Measurements from ENCODE around the gene PNLIPRP3. TPM values are rescaled to one million over a fixed set of nuclear protein-coding genes. Genes with fewer than 3 reads are reported as not detected.

The PNLIPRP3 gene
- total and polyA plus RNA-seq, 2 donors (not counting 3 experiments of a cell fraction or from before 2014, with no cell fraction given) = not detected

- POLR2A ChIA-PET = no interaction called here
- intact Hi-C loops (cut with micrococcal nuclease) (no loop called here), dilution Hi-C loops (cut with MboI; ENCODE audit: extremely low pct_ligation_motif_present, low sequenced_read_pairs) (no loop called here)
- Histone ChIP-seq H3K9me1 (replicated peaks; ENCODE audit: control insufficient read depth, extremely low read depth, insufficient read depth, low read length) (no peaks in the 10 kb centered on the region), H3K4me2 (ENCODE audit: insufficient read depth, low read length) (no peak overlapping the region), H3K27ac (ENCODE audit: insufficient read depth, low read depth, low read length) (no peak overlapping the region), H3K9ac (replicated peaks; ENCODE audit: extremely low read depth, insufficient read depth, low read length) (no peak overlapping the region), H3K79me2 (ENCODE audit: control insufficient read depth, insufficient read depth, low read length) (no peaks in the 10 kb centered on the region), H3K4me3 (replicated peaks in 1 of 3; ENCODE audit: insufficient read depth in 1 of 3, low read depth in 1 of 3, low read length in 3 of 3) (no peak overlapping the region), H3K36me3 (ENCODE audit: control insufficient read depth in 2 of 2, extremely low read depth in 1 of 2, insufficient read depth in 2 of 2, low read length in 2 of 2) (no peaks in the 10 kb centered on the region), H2AFZ (ENCODE audit: low read depth, low read length) (no peak overlapping the region), H3K27me3 (ENCODE audit: control insufficient read depth in 2 of 2, insufficient read depth in 2 of 2, low read length in 2 of 2) (no peaks in the 10 kb centered on the region), H3K9me3 (replicated peaks; ENCODE audit: control insufficient read depth, insufficient read depth, low read length) (no peaks in the 10 kb centered on the region), H3K4me1 (ENCODE audit: control insufficient read depth, extremely low read depth, insufficient read depth, low read length) (no peaks in the 10 kb centered on the region), H4K20me1 (replicated peaks; ENCODE audit: control insufficient read depth, extremely low read depth, insufficient read depth, low read length) (no peaks in the 10 kb centered on the region)
- BruUV-seq (replicated peaks) = no TSS peak
- TF ChIP-seq MAX (IDR thresholded peaks at IDR 0.05; ENCODE audit: insufficient read depth, insufficient read length) (no peak), MYC (IDR thresholded peaks at IDR 0.05; ENCODE audit: low read depth, low read length) (no peak), CTCF (IDR thresholded peaks at IDR 0.05; ENCODE audit: extremely low read depth in 1 of 2, insufficient read depth in 1 of 2, low read depth in 1 of 2, low read length in 2 of 2) (no peak), POLR2A (IDR thresholded peaks at IDR 0.05; ENCODE audit: low read depth, low read length) (no peak), POLR2AphosphoS5 (IDR thresholded peaks at IDR 0.05; ENCODE audit: insufficient read depth, low read depth, low read length) (no peak), FOS (IDR thresholded peaks at IDR 0.05; ENCODE audit: borderline replicate concordance, insufficient read depth, low read length) (no peak), EZH2 (IDR thresholded peaks at IDR 0.05; ENCODE audit: borderline replicate concordance, low read depth, low read length, severe bottlenecking) (no peak), JUN (IDR thresholded peaks at IDR 0.05; ENCODE audit: borderline replicate concordance, insufficient read depth, insufficient read length, low read depth) (no peak), GATA2 (IDR thresholded peaks at IDR 0.05; ENCODE audit: insufficient read depth, insufficient read length, low read depth, low read length) (no peak)
- DNase-seq (ENCODE audit: low read depth, low spot score) (no peak), FAIRE-seq (no peak)
- CTCF ChIA-PET = no interaction called here
These were observed 24.7 kb downstream of the PNLIPRP3 start for GRCh38 chr10:116452338-116452720.

Measured in endothelial cell of umbilical vein (primary cell).